HCT116 (cell line): Measurements from ENCODE around the gene GBF1. TPM values are rescaled to one million over a fixed set of nuclear protein-coding genes. Genes with fewer than 3 reads are reported as not detected.
A peak's percentile ranks its signal among the peaks of the same experiment; 100 is the strongest.

ENCODE experiments used
- ATAC-seq: fragments of 200-7000 bp; cut with Tn5 transposase; 2 replicates; pipeline ENCODE4 v1.9.1; 2020; ENCODE audit warnings: mild to moderate bottlenecking, moderate library complexity
- BruUV-seq: library from RNA; stranded (reverse); fragments of 400-500 nt; replicated peaks from 2 replicates; lab custom pipeline; 2021; lab: Mats Ljungman, UMichigan
- CTCF ChIA-PET: fragments of 300-600 bp; sonication (Branson Sonifier 250); formaldehyde crosslinking; loops from one replicate; lab custom pipeline; 2021; ENCODE audit warnings: antibody characterized with exemption; lab: Charles Lee
- POLR2A ChIA-PET: fragments of 300-600, 350-600 bp; sonication (Branson Sonifier 250); formaldehyde crosslinking; loops from one replicate; lab custom pipeline; 2021; ENCODE audit warnings: antibody characterized with exemption; lab: Charles Lee
- RAD21 ChIA-PET, 2 experiments: fragments of 300-600 bp; sonication (Branson Sonifier 250); formaldehyde crosslinking; loops; one replicate each; lab custom pipeline; 2023; ENCODE audit warnings: low total read pairs in 2 of 2; ENCODE audit not compliant: uncharacterized antibody in 2 of 2, unreplicated experiment in 2 of 2, low non-redundant PET in 1 of 2; lab: Charles Lee
- DNase-seq: peaks from one replicate; pipeline ENCODE4 v3.0.0-alpha.2; 2010; ENCODE audit warnings: low read depth, low spot score
- H2AFZ ChIP-seq: fragments of 200-600 bp; shearing (Covaris generic), sonication (generic); 2 replicates; pipeline ENCODE4 v1.6.1; 2017; ENCODE audit warnings: low read depth, mixed run types, mixed read lengths, antibody characterized with exemption, low read length; ENCODE audit not compliant: poor library complexity, severe bottlenecking
- H3K27ac ChIP-seq: 2 replicates; pipeline ENCODE4 v1.5.1; 2012; ENCODE audit warnings: low read depth, low read length
- H3K27me3 ChIP-seq: fragments of 200-600 bp; sonication (generic); 2 replicates; pipeline ENCODE4 v1.6.1; 2016; ENCODE audit warnings: mixed run types, low read length, mixed read lengths; ENCODE audit not compliant: insufficient read depth
- H3K36me3 ChIP-seq, 2 experiments: fragments of 200-500 bp in 1 of 2; fragments of 200-600 bp in 1 of 2; sonication (Bioruptor generic) in 1 of 2; sonication (generic) in 1 of 2; 2 replicates each; pipeline versions ENCODE4 v1.5.1 to v1.6.1; 2014 to 2016; ENCODE audit warnings: low read length in 2 of 2, inconsistent platforms in 1 of 2, mixed read lengths in 1 of 2, mixed run types in 1 of 2; ENCODE audit not compliant: insufficient read depth in 2 of 2, control insufficient read depth in 1 of 2
- H3K4me1 ChIP-seq, 2 experiments: fragments of 200-600 bp in 1 of 2; sonication (generic) in 1 of 2; 2 replicates each; pipeline versions ENCODE4 v1.5.1 to v1.6.1; 2012 to 2017; ENCODE audit warnings: low read length in 2 of 2, inconsistent platforms in 1 of 2, mild to moderate bottlenecking in 1 of 2, mixed read lengths in 1 of 2, mixed run types in 1 of 2, moderate library complexity in 1 of 2; ENCODE audit not compliant: insufficient read depth in 2 of 2, control insufficient read depth in 1 of 2
- H3K4me2 ChIP-seq: fragments of 200-600 bp; sonication (generic); 2 replicates; pipeline ENCODE4 v1.6.1; 2017; ENCODE audit warnings: mixed run types, low read length, mixed read lengths
- H3K4me3 ChIP-seq, 2 experiments: fragments of 200-600 bp in 1 of 2; sonication (generic) in 1 of 2; replicated peaks in 1 of 2; 2 replicates each; pipeline ENCODE4 v1.5.1; 2011 to 2016; ENCODE audit warnings: low read length in 2 of 2, control low read depth in 1 of 2, low read depth in 1 of 2, mild to moderate bottlenecking in 1 of 2, mixed read lengths in 1 of 2, mixed run types in 1 of 2
- H3K79me2 ChIP-seq: fragments of 200-600 bp; sonication (generic); 2 replicates; pipeline ENCODE4 v1.6.1; 2017; ENCODE audit warnings: mild to moderate bottlenecking, mixed run types, low read length, moderate library complexity, mixed read lengths; ENCODE audit not compliant: insufficient read depth
- H3K9ac ChIP-seq: fragments of 200-600 bp; sonication (generic); 2 replicates; pipeline ENCODE4 v1.6.1; 2016; ENCODE audit warnings: low read length, mixed read lengths
- H3K9me2 ChIP-seq: fragments of 200-600 bp; sonication (generic), shearing (Covaris generic); 2 replicates; pipeline ENCODE4 v1.6.1; 2017; ENCODE audit warnings: mixed run types, mild to moderate bottlenecking, moderate library complexity; ENCODE audit not compliant: insufficient read depth
- H3K9me3 ChIP-seq, 2 experiments: fragments of 200-500 bp in 1 of 2; fragments of 200-600 bp in 1 of 2; sonication (Bioruptor generic) in 1 of 2; sonication (generic) in 1 of 2; 2 replicates each; pipeline ENCODE4 v1.6.1; 2014 to 2017; ENCODE audit warnings: low read length in 2 of 2, mixed read lengths in 2 of 2, inconsistent platforms in 1 of 2, low read depth in 1 of 2, mild to moderate bottlenecking in 1 of 2, mixed run types in 1 of 2, moderate library complexity in 1 of 2; ENCODE audit not compliant: control insufficient read depth in 1 of 2, insufficient read depth in 1 of 2
- H4K20me1 ChIP-seq: fragments of 200-600 bp; sonication (generic), shearing (Covaris generic); 2 replicates; pipeline ENCODE4 v1.6.1; 2017; ENCODE audit warnings: mixed run types, mild to moderate bottlenecking, moderate library complexity; ENCODE audit not compliant: insufficient read depth
- CBX3 ChIP-seq: IDR thresholded peaks from 2 replicates; pipeline ENCODE4 v1.6.1; 2012; ENCODE audit warnings: low read depth
- CEBPB ChIP-seq: IDR thresholded peaks from 2 replicates; pipeline ENCODE4 v1.6.1; 2012; ENCODE audit warnings: low read depth
- CTCF ChIP-seq, 3 experiments: fragments of 200-600 bp in 1 of 3; sonication (generic) in 1 of 3; IDR thresholded peaks in 2 of 3; conservative IDR thresholded peaks in 1 of 3; 2 replicates each; pipeline ENCODE4 v1.5.1; 2012 to 2017; ENCODE audit warnings: low read depth in 2 of 3, low read length in 2 of 3, antibody characterized with exemption in 1 of 3, borderline replicate concordance in 1 of 3, control low read depth in 1 of 3, mild to moderate bottlenecking in 1 of 3, mixed read lengths in 1 of 3, mixed run types in 1 of 3, moderate library complexity in 1 of 3; ENCODE audit not compliant: insufficient read depth in 1 of 3
- FOSL1 ChIP-seq: IDR thresholded peaks from 2 replicates; pipeline ENCODE4 v1.6.1; 2012; ENCODE audit warnings: low read depth
- JUND ChIP-seq: IDR thresholded peaks from 2 replicates; pipeline ENCODE4 v1.6.1; 2012
- SP1 ChIP-seq: IDR thresholded peaks from 2 replicates; pipeline ENCODE4 v1.6.1; 2012; ENCODE audit warnings: low read depth
- ZNF274 ChIP-seq: fragments of 200-500 bp; sonication (Bioruptor generic); IDR thresholded peaks from 2 replicates; pipeline ENCODE4 v1.6.1; 2014; ENCODE audit warnings: mild to moderate bottlenecking, low read depth, low read length, inconsistent platforms
- intact Hi-C: fragments of 100-400 bp; cut with micrococcal nuclease; formaldehyde crosslinking; loops from 2 replicates; pipeline ENCODE4 v1.10.0; 2022
- total RNA-seq: library from RNA; stranded (reverse); gene quantifications from one replicate; pipeline ENCODE4 v1.2.1, GENCODE V29; 2021; ENCODE audit not compliant: unreplicated experiment
- TF ChIP-seq, protein P1 (sequence below): IDR thresholded peaks from 2 replicates; pipeline ENCODE4 v1.6.1; 2012; ENCODE audit warnings: low read depth

Gene GBF1
- total RNA-seq, 1 experiment from 2014 or later, result 58.9 TPM

GRCh38 chr10:102309916-102310315 is 64.6 kb downstream of the GBF1 start:
- no peak overlapping the region for H3K4me3 ChIP-seq
- BruUV-seq, result no TSS peak
- H3K9ac ChIP-seq, result peak overlapping the region; percentile 23
- CTCF ChIA-PET, result interaction anchor here (1.0 to 6.3 kb wide), 3 partner anchors 41 to 89 kb away, joined by 3 to 23 read pairs (median 3); no protein-coding TSS in a partner anchor
- H2AFZ ChIP-seq, result no peak overlapping the region
- no peaks in the 10 kb centered on the region for H3K36me3 ChIP-seq
- DNase-seq, result no peak
- H3K4me2 ChIP-seq, result peak overlapping the region; percentile 51
- H3K27me3 ChIP-seq, result no peaks in the 10 kb centered on the region
- no peaks in the 10 kb centered on the region for H3K9me2 ChIP-seq
- POLR2A ChIA-PET, result no interaction called here
- peaks cover 46% of the 10 kb centered on the region for H3K79me2 ChIP-seq
- intact Hi-C loops, result no loop called here
- no peak for TF ChIP-seq CBX3
- 0 out of 2 replicates have a peak, but pooled peaks have one; percentile 6 for TF ChIP-seq CEBPB
- TF ChIP-seq, all 23 proteins: peak for 1
- Histone ChIP-seq H3K27ac (peak overlapping the region; percentile 12; the same call in 1 of the 2 replicates), H3K9me3 (no peaks in the 10 kb centered on the region), H4K20me1 (peaks cover 7% of the 10 kb centered on the region; the same call in 1 of the 2 replicates), H3K4me1 (peaks cover 15 to 34% of the 10 kb centered on the region in 2 experiments)
- RAD21 ChIA-PET, result no interaction called here
- ATAC-seq, result no peak

DNA sequence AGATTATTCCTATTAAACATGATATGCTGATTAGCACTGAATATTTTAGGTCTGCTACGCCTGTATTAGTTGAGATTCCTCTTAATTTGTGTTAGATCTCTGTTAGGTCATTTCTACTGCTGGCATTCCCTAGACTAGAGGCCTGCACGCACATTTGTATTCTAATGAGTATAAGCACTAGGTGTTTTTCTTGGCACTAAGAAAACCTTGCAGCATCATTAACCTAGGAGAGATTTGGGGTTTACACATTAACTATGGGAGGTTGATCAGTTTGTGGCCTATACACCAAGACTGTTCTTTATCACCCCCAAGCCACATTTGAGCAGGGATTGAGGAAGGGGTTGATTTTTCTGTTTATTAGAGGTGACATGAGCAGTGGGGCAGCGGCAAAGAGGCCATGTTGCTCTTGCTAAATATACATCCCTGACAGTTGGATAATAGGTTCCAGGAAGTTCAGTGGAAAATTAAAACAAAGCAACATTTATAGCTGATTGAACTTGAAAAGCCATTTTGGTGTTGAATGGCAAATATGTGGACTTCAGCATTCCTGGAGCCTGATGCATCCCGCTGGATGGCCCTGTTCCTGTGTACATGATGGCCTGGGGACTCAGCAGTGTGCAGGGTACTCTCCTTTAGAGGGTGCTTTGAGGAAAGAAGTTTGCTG is 65.2 kb downstream of the GBF1 start:
- no peaks in the 10 kb centered on the region for H3K27me3 ChIP-seq
- no peaks in the 10 kb centered on the region for H3K9me2 ChIP-seq
- ChIA-PET RAD21 (no interaction called here), POLR2A (no interaction called here), CTCF (interaction anchor here (1.0 to 6.3 kb wide), 2 partner anchors 41 to 80 kb away, joined by 3 to 23 read pairs; no protein-coding TSS in a partner anchor)
- intact Hi-C loops, result no loop called here
- peaks cover 45% of the 10 kb centered on the region for H3K79me2 ChIP-seq
- H3K9me3 ChIP-seq, result no peaks in the 10 kb centered on the region
- H3K27ac ChIP-seq, result peak overlapping the region; percentile 12; the same call in 1 of the 2 replicates
- H3K9ac ChIP-seq, result peak overlapping the region; percentile 23
- H3K36me3 ChIP-seq, result no peaks in the 10 kb centered on the region
- H4K20me1 ChIP-seq, result peaks cover 7% of the 10 kb centered on the region; the same call in 1 of the 2 replicates
- H3K4me2 ChIP-seq, result peak overlapping the region; percentile 51
- no TSS peak for BruUV-seq
- H3K4me3 ChIP-seq, result peak overlapping the region in 1 of 2 experiments; percentile 12; a peak in 1 of 4 replicates
- H3K4me1 ChIP-seq, result peaks cover 15 to 34% of the 10 kb centered on the region in 2 experiments
- TF ChIP-seq CTCF (IDR thresholded peaks at IDR 0.05 in 2 of 3, conservative IDR thresholded peaks at IDR 0.05 in 1 of 3; ENCODE audit: borderline replicate concordance in 1 of 3, insufficient read depth in 1 of 3, low read depth in 2 of 3, low read length in 2 of 3), result no peak
- peak; percentile 53; the same call in 1 of the 2 replicates for TF ChIP-seq JUND
- TF ChIP-seq, protein P1, sequence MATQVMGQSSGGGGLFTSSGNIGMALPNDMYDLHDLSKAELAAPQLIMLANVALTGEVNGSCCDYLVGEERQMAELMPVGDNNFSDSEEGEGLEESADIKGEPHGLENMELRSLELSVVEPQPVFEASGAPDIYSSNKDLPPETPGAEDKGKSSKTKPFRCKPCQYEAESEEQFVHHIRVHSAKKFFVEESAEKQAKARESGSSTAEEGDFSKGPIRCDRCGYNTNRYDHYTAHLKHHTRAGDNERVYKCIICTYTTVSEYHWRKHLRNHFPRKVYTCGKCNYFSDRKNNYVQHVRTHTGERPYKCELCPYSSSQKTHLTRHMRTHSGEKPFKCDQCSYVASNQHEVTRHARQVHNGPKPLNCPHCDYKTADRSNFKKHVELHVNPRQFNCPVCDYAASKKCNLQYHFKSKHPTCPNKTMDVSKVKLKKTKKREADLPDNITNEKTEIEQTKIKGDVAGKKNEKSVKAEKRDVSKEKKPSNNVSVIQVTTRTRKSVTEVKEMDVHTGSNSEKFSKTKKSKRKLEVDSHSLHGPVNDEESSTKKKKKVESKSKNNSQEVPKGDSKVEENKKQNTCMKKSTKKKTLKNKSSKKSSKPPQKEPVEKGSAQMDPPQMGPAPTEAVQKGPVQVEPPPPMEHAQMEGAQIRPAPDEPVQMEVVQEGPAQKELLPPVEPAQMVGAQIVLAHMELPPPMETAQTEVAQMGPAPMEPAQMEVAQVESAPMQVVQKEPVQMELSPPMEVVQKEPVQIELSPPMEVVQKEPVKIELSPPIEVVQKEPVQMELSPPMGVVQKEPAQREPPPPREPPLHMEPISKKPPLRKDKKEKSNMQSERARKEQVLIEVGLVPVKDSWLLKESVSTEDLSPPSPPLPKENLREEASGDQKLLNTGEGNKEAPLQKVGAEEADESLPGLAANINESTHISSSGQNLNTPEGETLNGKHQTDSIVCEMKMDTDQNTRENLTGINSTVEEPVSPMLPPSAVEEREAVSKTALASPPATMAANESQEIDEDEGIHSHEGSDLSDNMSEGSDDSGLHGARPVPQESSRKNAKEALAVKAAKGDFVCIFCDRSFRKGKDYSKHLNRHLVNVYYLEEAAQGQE, result no peak
- TF ChIP-seq FOSL1, result peak; percentile 61
- peak; percentile 79 for TF ChIP-seq SP1
- TF ChIP-seq ZNF274, result no peak
- TF ChIP-seq CEBPB, result peak; percentile 59; the same call in 1 of the 2 replicates
- TF ChIP-seq CBX3, result peak; percentile 37; the same call in 1 of the 2 replicates
- H2AFZ ChIP-seq, result no peak overlapping the region
- ATAC-seq, result peak; percentile 87
- peak; percentile 61 for DNase-seq
